Choroid plexus epithelial cell (primary cell): ENCODE data around the gene CMSS1.

Experiments
- DNase-seq: peaks from one replicate; pipeline ENCODE4 v3.0.0-alpha.2; 2010; ENCODE audit warnings: low read depth
- H3K4me3 ChIP-seq: 2 replicates; pipeline ENCODE4 v1.5.1; 2011; ENCODE audit warnings: low read depth, mild to moderate bottlenecking, control low read depth, low read length, moderate library complexity
- TF ChIP-seq, protein P1 (sequence below): conservative IDR thresholded peaks from 2 replicates; pipeline ENCODE4 v1.5.1; 2011; ENCODE audit warnings: low read depth, mild to moderate bottlenecking, control low read depth, inconsistent platforms, low read length, moderate library complexity

The CMSS1 gene

DNA sequence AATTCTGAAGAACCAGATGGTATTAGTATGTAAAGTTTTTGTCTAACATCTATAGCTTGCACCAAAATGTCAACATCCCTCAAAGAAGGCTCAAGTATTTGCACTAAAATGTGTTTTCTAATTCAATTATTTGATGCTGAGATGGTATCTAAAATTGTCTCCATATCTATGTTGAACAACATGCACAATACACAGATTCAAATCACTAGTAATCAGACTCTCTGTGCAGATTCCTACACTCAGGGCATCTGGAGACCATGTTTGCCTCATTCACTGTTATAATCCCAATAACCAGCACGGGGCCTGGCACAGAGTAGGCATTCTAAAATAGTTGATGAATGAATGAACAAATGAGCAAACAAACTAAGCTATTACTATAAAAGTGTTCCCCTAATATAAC, 294.1 kb downstream of the CMSS1 start:
- DNase-seq = no peak
- H3K4me3 ChIP-seq = no peak overlapping the region
- TF ChIP-seq, protein P1, sequence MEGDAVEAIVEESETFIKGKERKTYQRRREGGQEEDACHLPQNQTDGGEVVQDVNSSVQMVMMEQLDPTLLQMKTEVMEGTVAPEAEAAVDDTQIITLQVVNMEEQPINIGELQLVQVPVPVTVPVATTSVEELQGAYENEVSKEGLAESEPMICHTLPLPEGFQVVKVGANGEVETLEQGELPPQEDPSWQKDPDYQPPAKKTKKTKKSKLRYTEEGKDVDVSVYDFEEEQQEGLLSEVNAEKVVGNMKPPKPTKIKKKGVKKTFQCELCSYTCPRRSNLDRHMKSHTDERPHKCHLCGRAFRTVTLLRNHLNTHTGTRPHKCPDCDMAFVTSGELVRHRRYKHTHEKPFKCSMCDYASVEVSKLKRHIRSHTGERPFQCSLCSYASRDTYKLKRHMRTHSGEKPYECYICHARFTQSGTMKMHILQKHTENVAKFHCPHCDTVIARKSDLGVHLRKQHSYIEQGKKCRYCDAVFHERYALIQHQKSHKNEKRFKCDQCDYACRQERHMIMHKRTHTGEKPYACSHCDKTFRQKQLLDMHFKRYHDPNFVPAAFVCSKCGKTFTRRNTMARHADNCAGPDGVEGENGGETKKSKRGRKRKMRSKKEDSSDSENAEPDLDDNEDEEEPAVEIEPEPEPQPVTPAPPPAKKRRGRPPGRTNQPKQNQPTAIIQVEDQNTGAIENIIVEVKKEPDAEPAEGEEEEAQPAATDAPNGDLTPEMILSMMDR = no peak

DNA sequence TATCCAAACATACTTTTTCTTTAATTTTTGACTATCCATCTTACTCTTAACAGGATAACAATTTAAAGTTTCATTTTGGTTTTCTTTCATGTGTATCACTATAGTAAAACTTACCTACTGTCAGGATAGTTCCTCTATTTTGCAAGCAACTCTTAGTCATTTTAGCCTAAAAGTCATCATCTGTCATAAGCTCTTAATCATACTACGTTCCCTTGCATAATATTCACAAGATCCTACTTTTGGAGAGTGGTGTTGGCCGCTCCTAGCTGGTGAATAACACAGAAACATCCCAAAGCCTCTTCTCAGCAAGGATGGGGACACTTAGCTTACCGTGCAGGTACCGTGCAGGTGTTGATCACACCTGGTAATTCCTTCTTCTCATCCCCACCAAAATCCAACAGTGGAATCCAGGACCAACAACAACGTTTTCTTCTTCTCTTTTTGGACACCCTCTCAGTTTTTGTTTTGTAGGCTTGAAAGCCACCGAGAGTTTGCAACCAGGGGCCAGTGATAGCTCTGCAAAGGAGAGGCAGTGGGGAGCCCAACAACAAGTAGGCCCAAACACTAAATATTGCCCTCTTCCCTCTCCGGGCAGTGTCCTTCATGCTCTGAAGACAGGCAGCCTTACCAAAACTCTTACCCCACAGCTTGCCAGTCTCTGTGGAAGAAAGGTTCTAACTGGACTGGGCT, 296.2 kb downstream of the CMSS1 start:
- H3K4me3 ChIP-seq = no peak overlapping the region
- TF ChIP-seq, protein P1 = no peak
- no peak for DNase-seq

DNA sequence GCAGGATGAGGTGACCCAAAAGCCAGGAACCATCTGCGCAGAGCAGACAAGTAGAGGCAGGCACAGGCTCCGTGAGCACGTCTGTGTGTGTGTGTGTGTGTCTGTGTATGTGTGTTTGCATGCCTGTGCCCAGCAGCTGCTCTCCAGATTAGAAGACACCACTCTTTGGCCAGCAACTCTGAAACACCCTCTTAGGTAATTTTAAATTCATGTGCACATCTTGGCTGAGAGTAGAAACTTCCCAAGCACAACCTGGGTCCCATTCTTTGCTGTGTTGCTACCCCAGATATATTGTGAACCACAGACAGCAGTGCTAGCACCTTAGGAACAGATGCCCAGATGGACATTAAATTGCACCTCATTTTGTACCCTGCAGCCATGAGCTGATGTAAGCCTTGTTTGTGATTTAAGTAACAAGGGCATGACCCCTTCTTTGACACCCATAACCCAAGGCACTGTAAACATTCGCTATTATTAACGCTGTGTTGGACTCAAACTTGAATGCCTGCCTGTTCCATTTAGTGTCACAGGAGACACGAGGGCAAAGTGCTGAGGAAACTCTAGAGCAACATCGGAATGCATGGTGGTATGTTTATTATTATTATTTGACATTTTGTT, 296.9 kb downstream of the CMSS1 start, which contains the start of gene FILIP1L:
Gene FILIP1L (minus strand): TSS at position 89 of the 618 bp plus-strand sequence.
- H3K4me3 ChIP-seq = no peak within 1 kb of the TSS
- TF ChIP-seq, protein P1 = no peak
- DNase-seq = no peak

DNA sequence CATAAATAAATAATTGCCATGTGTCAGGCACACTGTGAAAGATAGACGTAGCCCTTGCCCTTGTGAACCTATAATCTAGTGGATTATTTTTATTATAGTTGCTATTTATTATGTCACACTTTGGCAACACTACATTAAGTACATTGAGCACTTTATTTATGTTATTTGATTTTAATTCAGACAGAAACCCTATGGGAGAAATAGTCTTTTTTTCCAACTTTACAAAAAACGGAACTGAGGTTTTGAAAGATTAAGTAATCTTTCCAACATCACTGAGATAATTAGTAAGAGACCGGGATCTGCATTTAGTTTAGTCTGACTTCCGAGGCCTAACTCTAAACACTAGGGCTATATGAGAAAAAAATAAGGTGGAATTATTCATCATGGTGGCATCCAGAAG, 299.4 kb downstream of the CMSS1 start:
- TF ChIP-seq, protein P1 = no peak
- H3K4me3 ChIP-seq = no peak overlapping the region
- no peak for DNase-seq

DNA sequence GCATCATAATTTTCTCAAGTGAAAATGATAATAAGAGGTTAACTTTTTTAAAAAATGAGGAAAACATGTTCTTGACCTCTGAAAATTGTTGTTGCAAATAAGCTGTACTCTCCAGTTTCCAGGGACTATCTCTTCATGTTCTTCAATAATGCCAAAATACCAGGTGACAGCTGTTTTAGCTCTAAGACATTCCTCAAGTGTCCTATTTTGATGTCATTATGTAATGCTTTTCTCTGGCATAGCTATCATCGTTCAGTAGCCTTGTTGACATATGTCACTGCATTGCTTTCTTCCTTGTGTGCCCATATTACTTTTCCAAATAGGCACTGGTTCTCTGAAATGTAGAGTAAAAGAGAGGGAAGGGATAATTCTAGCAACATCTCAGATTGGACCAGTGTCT, 302.4 kb downstream of the CMSS1 start:
- DNase-seq = no peak
- no peak overlapping the region for H3K4me3 ChIP-seq
- TF ChIP-seq, protein P1 = no peak

DNA sequence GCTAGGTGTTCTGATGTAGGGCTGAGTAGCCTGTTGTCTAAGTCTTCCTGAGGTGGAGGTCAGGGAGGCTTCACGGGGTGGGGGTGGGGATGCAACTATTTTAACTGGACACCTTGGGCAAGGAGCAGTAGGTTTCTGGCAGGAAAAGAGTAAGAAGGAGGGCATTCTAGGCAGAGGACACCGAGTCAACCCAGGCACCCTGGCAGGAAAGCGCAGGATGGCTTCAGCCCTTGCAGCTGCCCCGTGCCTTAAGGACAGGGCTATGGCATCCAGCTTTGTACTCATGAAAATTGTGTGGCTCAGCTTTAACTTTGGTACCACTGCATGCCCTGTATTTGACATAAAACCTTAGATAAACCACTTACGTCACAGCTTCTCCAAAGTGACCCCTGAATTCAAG, 303.0 kb downstream of the CMSS1 start:
- no peak overlapping the region for H3K4me3 ChIP-seq
- TF ChIP-seq, protein P1 = no peak
- DNase-seq = no peak

DNA sequence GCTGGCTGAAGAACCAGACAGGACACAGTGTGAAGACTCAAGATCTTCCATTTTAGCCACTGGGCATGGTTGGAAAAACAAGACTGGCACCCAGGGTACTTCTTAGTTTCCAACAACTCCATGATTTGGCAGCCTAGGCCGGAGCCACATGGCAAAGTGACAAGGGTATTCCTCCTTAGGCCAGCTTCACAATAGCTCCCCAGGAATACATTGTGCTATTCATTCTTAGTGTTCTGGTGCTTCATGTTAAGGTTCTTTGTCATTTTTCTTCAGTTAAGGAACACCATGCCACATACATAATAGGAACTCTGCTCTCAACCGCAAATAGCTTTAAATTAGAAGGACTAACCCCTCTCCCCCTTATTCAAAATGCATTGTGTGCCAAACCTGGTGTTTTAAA, 304.7 kb downstream of the CMSS1 start:
- DNase-seq = no peak
- H3K4me3 ChIP-seq = no peak overlapping the region
- TF ChIP-seq, protein P1 = no peak
